ENCODE data around the gene DNAH9.

Gene DNAH9

DNA sequence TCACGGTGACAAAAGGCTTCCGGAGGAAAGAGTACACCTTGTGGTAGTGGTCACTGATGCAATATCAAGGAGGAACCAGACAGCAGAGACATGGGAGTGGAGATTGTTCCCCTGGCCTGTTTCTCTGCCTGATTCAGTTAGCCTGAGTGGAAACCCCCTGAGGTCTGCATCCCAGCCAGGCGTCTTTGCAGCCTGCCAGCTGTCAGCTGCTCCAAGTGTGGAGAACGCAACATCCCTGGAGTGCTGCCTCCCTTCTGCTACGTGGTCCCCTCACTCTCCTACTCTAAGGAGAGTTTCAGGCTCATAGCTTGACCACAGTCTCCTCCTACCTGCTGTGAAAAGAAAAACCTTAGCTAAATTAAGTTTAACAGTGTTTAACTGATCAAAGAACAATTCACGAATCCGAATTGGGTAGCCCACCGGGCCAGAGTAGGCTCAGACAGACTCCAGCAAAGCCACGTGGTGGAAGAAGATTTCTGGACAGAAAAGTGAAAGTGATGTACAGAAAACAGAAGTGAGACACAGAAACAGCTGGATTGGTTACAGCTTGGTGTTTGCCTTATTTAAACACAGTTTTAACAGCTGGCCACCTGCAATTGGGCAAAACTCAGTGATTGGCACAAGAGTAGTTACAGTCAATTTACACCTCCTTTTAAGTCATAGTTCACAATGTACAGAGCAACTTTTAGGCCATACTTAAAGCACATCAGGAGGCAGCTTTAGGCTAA lies 188.6 kb downstream of the DNAH9 start:
- H3K4me1 Mint-ChIP-seq (ENCODE audit: low read depth) = no peaks in the 10 kb centered on the region
- peaks cover 9% of the 10 kb centered on the region for H3K9me3 Mint-ChIP-seq
- DNase-seq = no peak
- H3K4me3 Mint-ChIP-seq = no peak overlapping the region
- no peaks in the 10 kb centered on the region for H3K27me3 Mint-ChIP-seq
- no peaks in the 10 kb centered on the region for H3K36me3 Mint-ChIP-seq (ENCODE audit: low read depth)
- H3K27ac Mint-ChIP-seq = no peak overlapping the region

DNA sequence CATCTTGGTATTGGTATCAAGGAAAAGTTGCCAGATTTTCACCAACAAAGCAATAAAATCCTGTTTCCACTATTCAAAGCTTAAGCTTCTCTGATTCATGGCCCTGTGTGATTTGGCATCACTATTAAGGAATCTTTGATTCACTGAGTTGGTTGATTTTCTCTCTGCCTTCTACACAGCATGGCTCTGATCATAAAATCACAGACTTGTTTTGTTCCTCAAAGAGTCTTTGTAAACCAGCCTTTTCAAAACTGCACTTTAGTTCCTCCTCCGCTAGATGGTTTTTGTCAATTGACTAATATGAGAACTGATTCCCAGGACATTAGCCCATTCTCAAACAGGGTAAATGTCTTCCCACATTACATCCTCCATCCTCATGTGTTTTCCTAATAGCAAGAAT lies 197.6 kb downstream of the DNAH9 start:
- Mint-ChIP-seq H3K9me3 (peaks cover 7% of the 10 kb centered on the region), H3K27me3 (no peaks in the 10 kb centered on the region), H3K36me3 (ENCODE audit: low read depth) (no peaks in the 10 kb centered on the region), H3K4me1 (ENCODE audit: low read depth) (no peaks in the 10 kb centered on the region), H3K27ac (no peak overlapping the region), H3K4me3 (no peak overlapping the region)
- DNase-seq = no peak

DNA sequence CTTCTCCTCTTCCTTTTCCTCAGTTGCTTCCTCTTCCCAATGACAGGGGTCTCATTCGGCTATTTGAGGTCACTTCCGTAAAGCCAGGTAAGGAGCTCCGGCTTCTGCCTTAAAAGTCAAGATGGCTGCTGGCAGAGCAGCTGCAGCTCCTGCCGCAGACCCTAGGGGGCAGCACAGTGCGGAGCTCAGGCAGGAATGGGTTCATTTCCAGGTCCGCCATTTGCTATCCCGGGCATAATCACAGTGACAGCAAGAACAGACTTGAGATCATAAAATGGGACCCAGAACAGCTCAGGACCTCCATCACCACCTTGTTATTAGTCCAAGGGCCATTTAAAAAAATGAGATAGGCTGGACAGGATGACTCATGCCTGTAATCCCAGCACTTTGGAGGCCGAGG lies 199.5 kb downstream of the DNAH9 start:
- Mint-ChIP-seq H3K4me1 (ENCODE audit: low read depth) (no peaks in the 10 kb centered on the region), H3K36me3 (ENCODE audit: low read depth) (no peaks in the 10 kb centered on the region), H3K4me3 (no peak overlapping the region), H3K27ac (no peak overlapping the region), H3K9me3 (peaks cover 5% of the 10 kb centered on the region), H3K27me3 (no peaks in the 10 kb centered on the region)
- DNase-seq = no peak

DNA sequence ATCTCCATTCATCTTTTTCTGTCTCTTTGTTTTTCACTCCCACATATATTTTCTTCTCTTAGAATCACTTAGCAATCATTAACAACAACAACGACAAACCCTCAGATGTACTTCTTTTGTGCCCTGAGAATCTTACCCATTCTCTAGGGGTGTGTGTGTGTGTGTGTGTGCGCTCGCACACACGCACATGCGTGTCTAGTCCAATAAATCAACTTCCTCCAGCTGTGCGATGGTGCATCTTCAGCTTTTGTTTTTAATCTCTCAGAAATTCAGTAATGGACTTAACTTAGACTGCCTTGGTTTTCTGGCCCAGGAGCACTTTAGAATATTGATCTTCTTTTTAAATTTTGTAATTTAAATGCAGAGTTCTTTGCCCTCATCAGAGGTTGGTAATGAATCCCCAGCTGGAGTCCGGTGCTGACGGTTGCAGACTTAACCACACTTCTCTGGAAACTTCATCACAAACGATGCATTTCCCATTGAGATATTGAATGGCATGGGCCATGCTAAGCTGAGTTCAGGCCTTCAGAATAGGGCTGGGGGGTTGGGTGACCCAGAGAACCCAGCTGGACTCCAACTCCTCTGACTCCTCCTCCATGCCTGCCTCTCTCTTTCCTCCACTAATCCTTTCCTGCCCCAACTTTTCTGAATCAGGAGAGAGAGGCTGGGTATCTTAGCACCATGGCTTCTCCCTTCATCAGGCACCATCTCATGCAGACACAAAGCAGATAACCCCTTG lies 205.1 kb downstream of the DNAH9 start:
- Mint-ChIP-seq H3K9me3 (no peaks in the 10 kb centered on the region), H3K27ac (no peak overlapping the region), H3K4me1 (ENCODE audit: low read depth) (no peaks in the 10 kb centered on the region), H3K4me3 (no peak overlapping the region), H3K36me3 (ENCODE audit: low read depth) (no peaks in the 10 kb centered on the region), H3K27me3 (peaks cover 3% of the 10 kb centered on the region)
- no peak for DNase-seq

DNA sequence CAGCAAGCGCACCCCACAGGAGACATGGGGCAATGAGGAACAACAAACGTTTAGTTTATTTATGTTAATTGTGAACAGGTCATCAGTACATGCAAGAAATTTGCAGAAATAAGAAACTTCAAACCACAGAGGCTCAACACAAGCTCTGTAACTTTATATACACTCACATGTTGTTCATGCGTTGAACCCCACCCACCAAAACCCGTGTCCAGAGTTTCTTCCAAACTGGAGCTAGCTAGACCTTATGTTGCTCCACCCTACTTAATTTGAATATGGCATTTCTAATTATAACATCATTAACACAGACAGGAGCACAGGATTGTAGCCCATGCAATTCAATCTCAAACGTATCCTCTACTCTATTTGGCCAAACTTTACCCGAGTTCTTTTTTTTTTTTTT lies 206.9 kb downstream of the DNAH9 start:
- Mint-ChIP-seq H3K9me3 (no peaks in the 10 kb centered on the region), H3K4me1 (ENCODE audit: low read depth) (no peaks in the 10 kb centered on the region), H3K36me3 (ENCODE audit: low read depth) (no peaks in the 10 kb centered on the region), H3K27me3 (peaks cover 3% of the 10 kb centered on the region), H3K27ac (no peak overlapping the region), H3K4me3 (no peak overlapping the region)
- DNase-seq = no peak

DNA sequence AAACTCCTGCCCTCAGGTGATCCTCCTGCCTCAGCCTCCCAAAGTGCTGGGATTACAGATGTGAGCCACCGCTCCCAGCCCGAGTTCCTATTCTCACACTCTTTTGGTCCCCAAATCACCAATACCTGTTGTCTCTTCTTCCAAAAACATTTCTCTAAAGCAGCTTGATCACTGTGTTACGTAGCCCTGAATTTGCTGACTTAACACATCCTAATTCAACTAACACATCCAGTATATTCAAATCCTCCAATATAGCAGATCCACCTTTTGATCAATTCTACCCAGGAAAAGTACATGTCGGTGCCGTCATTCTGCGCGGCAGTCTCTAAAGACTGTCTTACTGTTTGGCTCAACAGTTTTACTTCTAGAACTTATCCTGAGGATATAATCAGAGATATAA lies 207.7 kb downstream of the DNAH9 start:
- Mint-ChIP-seq H3K9me3 (no peaks in the 10 kb centered on the region), H3K36me3 (ENCODE audit: low read depth) (no peaks in the 10 kb centered on the region), H3K27ac (no peak overlapping the region), H3K27me3 (peaks cover 3% of the 10 kb centered on the region), H3K4me1 (ENCODE audit: low read depth) (no peaks in the 10 kb centered on the region), H3K4me3 (no peak overlapping the region)
- no peak for DNase-seq

DNA sequence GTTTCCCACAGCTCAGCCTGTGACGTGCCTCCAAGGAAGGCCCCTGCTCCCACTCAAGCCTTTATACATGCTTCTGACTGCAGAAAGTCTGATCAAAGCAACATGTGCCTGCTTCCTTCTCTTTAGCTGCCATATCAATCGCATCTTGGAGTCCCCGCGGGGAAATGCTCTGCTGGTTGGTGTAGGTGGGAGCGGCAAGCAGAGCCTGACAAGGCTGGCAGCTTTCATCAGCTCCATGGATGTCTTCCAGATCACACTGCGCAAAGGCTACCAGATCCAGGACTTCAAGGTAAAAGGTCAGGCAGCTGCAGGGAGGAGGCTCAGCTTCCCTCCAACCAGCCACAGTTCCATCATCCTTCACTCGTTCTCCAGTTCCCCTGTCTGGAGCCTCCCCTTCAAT lies 209.3 kb downstream of the DNAH9 start:
- Mint-ChIP-seq H3K4me1 (ENCODE audit: low read depth) (no peaks in the 10 kb centered on the region), H3K9me3 (no peaks in the 10 kb centered on the region), H3K27me3 (peaks cover 3% of the 10 kb centered on the region), H3K27ac (no peak overlapping the region), H3K36me3 (ENCODE audit: low read depth) (no peaks in the 10 kb centered on the region), H3K4me3 (no peak overlapping the region)
- no peak for DNase-seq

DNA sequence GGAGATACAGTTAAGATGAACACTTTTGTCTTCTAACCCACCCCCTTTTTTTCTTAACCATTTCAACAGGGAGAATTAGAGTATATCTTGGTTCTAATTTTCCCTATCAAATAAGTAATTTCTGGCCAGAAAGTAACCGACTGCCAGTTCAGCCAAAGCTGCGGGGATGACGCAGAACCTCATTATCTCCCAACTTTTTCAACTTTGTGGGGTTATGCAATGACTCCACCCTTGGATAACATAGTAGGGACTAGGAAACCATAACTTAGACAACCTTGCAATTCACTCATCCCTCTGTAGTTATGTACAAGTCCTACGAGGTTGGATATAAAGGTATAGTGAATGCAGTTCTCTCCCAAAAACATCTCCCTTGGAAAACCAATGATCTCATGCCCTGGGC lies 215.0 kb downstream of the DNAH9 start:
- Mint-ChIP-seq H3K4me1 (ENCODE audit: low read depth) (no peaks in the 10 kb centered on the region), H3K27me3 (no peaks in the 10 kb centered on the region), H3K4me3 (no peak overlapping the region), H3K36me3 (ENCODE audit: low read depth) (no peaks in the 10 kb centered on the region), H3K9me3 (no peaks in the 10 kb centered on the region), H3K27ac (no peak overlapping the region)
- no peak for DNase-seq

DNA sequence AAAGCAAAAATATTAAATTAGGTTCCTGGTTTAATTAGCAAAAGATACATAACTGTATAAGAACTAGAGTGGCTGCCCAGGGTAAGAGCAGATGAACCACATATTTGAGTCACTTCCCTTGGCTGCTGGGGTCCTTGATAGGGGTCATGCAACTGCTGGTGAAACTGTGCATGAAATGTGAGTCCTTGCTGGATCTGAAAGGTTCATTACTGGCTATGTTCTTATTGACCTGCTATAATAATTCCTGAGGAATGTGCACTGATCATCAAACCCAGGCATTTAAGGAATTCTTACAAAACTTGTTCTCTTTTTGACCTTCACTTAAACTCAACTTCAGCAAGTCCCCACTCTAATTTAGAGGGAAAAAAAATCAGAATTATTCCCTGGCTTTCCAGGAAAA lies 215.6 kb downstream of the DNAH9 start:
- H3K4me1 Mint-ChIP-seq (ENCODE audit: low read depth) = no peaks in the 10 kb centered on the region
- H3K27ac Mint-ChIP-seq = no peak overlapping the region
- H3K9me3 Mint-ChIP-seq = no peaks in the 10 kb centered on the region
- H3K36me3 Mint-ChIP-seq (ENCODE audit: low read depth) = no peaks in the 10 kb centered on the region
- no peak for DNase-seq
- H3K27me3 Mint-ChIP-seq = no peaks in the 10 kb centered on the region
- no peak overlapping the region for H3K4me3 Mint-ChIP-seq

DNA sequence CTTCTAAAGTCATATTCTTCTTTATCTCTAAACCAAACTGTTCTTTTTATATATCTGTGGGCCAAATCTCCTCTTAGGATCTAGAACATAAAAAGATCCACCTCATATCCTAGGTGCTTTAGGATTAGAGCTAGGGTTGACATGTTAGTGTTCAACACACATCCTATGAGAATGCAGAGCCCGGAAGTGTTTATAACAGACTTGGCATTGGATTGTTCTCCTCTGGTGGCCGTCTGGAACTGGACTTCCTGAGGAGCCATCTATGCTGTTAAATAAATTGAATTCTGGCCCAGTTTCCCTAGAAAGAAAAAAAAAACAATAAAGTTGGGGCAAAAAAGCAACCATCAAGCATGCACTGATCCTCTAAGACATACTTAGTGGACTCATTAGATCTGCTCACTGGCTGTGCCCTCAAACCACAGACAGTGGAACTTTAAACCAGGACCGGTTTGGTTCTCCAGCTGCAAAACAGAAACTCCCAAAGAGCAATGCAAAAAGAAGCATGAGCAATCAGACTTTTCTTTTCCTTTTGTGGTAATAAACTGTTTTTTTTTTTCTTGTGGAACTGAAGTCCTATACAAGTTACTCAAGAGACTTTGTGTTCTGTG lies 216.5 kb downstream of the DNAH9 start:
- no peaks in the 10 kb centered on the region for H3K4me1 Mint-ChIP-seq (ENCODE audit: low read depth)
- no peaks in the 10 kb centered on the region for H3K36me3 Mint-ChIP-seq (ENCODE audit: low read depth)
- H3K9me3 Mint-ChIP-seq = no peaks in the 10 kb centered on the region
- no peak overlapping the region for H3K4me3 Mint-ChIP-seq
- H3K27me3 Mint-ChIP-seq = no peaks in the 10 kb centered on the region
- DNase-seq = no peak
- H3K27ac Mint-ChIP-seq = no peak overlapping the region

DNA sequence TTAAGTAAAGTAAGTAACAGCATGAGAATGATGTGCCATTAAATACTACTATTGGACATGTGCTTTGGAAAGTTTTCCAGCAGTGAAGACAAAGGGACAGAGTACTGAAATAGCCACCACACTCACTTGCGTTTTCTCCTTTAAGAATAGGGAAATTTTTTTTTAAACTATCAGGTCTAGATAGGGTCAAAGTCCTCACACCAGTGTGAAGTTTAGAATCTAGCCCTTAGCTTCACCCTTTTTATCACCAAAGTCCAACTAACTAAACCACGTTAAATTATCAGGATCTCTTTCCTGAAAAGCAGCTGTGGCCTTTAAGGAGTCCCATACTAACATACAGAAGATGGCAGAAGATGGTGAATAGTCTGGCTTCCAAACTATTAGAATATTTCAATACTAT lies 218.1 kb downstream of the DNAH9 start:
- Mint-ChIP-seq H3K27ac (no peak overlapping the region), H3K27me3 (no peaks in the 10 kb centered on the region), H3K36me3 (ENCODE audit: low read depth) (no peaks in the 10 kb centered on the region), H3K9me3 (no peaks in the 10 kb centered on the region), H3K4me3 (no peak overlapping the region), H3K4me1 (ENCODE audit: low read depth) (no peaks in the 10 kb centered on the region)
- DNase-seq = no peak

DNA sequence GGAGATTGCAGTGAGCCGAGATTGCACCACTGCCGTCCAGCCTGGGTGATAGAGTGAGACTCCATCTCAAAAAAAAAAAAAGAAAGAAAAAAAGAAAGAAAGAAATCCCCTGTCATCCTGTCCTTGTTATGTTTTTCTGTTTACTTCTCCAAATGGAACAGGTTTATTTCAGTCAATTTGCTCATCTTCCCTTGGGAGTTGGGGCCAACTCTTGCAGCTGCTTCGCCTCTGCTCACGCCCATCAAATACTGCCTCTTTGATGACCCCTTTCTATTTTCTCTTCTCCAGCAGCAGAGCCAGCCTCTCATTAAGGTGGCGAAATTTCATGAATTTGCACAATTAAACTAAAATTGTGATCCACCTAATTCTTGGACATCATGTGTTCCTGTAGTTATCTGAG lies 225.6 kb downstream of the DNAH9 start:
- H3K4me3 Mint-ChIP-seq = no peak overlapping the region

DNA sequence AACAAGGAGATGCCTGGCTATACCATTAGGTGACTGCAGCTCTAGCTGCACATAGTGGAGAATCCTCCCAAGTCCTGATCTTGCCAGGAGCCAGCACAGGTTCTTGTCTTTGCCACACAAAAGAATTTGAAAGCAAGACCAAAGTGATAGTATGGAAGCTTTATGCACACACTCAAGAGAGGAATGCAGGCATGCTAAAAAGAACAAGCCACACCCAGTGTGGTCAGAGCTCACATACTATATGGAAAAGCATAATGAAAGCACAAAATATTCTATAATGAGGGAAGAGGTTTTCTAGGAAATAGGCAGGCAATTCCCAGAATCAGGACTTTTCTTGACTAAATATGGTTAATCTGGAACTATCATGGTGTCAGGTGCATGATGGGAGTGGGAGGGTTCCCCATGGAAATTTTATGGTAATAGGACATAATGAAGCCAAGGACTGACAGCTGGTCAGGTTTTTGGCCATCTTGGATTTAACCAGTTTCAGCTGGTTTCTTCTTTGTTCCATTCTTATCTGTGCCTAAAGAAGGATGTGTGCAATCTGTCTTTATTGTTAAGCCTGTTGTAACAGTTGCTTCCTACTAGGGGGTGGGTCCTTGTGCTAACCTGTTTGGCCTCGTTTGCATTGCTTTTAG lies 227.4 kb downstream of the DNAH9 start:
- Mint-ChIP-seq H3K4me1 (ENCODE audit: low read depth) (no peaks in the 10 kb centered on the region), H3K27ac (no peak overlapping the region), H3K9me3 (peaks cover 4% of the 10 kb centered on the region), H3K4me3 (no peak overlapping the region), H3K36me3 (ENCODE audit: low read depth) (no peaks in the 10 kb centered on the region), H3K27me3 (peaks cover 4% of the 10 kb centered on the region)
- DNase-seq = no peak

More for the DNA sequence above, 225.6 kb downstream of the DNAH9 start:
- peaks cover 4% of the 10 kb centered on the region for H3K9me3 Mint-ChIP-seq
- DNase-seq = no peak
- H3K36me3 Mint-ChIP-seq (ENCODE audit: low read depth) = no peaks in the 10 kb centered on the region
- H3K4me1 Mint-ChIP-seq (ENCODE audit: low read depth) = no peaks in the 10 kb centered on the region
- H3K27ac Mint-ChIP-seq = no peak overlapping the region
- H3K27me3 Mint-ChIP-seq = peaks cover 4% of the 10 kb centered on the region

DNA sequence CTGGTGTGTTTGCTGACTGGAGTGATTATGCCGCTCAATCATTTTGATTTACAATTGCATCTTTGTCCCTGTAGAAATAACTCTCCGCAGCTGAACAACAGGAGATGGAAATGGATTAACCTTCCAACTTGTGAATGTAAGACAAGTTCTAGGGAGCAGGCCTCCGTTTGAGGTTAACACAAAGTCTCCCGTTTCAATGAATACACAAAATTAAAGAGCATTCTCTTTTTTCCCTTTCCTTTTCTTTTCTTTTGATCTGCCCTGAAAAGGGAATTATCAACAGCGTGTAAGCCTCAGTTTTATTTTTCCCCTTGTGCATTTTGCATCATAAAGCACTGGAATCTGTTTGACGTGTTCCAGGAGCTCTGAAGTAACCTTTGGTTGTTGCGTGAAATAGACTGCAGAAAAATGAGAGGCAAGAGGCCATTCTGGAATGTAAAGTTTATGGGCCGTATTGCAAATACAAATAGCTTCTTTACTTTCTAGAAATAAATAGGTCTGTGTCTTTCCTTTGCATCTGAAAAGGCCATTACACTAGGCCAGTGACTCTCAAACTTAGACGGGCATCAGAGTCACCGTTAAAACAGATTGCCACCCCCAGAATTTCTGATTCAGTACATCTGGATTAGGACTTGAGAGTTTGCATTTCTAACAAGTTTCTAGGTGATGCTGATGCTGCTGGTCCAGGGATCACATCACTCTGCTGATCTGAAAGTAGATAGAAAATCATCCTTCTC lies 234.3 kb downstream of the DNAH9 start:
- Mint-ChIP-seq H3K9me3 (peaks cover 6% of the 10 kb centered on the region), H3K36me3 (ENCODE audit: low read depth) (no peaks in the 10 kb centered on the region), H3K27ac (no peak overlapping the region), H3K27me3 (peaks cover 4% of the 10 kb centered on the region), H3K4me3 (no peak overlapping the region), H3K4me1 (ENCODE audit: low read depth) (no peaks in the 10 kb centered on the region)
- DNase-seq = no peak
